ENCODE results near the gene SSH2.

SSH2 gene

GRCh38 chr17:29585080-29585751, 344.8 kb downstream of the SSH2 start:
- peak overlapping the region; percentile 67 for H3K4me3 Mint-ChIP-seq
- no peaks in the 10 kb centered on the region for H3K27me3 Mint-ChIP-seq
- H3K9me3 Mint-ChIP-seq: no peaks in the 10 kb centered on the region
- peaks cover 49% of the 10 kb centered on the region for H3K36me3 Mint-ChIP-seq (ENCODE audit: low read depth)
- intact Hi-C loops (cut with micrococcal nuclease): no loop called here
- peaks cover 70% of the 10 kb centered on the region for H3K4me1 Mint-ChIP-seq (ENCODE audit: low read depth)
- H3K27ac Mint-ChIP-seq: peak overlapping the region; percentile 81

GRCh38 chr17:29584452-29585079, 345.5 kb downstream of the SSH2 start:
- Mint-ChIP-seq H3K4me3 (peak overlapping the region; percentile 67), H3K27ac (peak overlapping the region; percentile 81), H3K4me1 (ENCODE audit: low read depth) (peaks cover 69% of the 10 kb centered on the region), H3K9me3 (no peaks in the 10 kb centered on the region), H3K27me3 (no peaks in the 10 kb centered on the region), H3K36me3 (ENCODE audit: low read depth) (peaks cover 56% of the 10 kb centered on the region)
- intact Hi-C loops (cut with micrococcal nuclease): no loop called here

DNA sequence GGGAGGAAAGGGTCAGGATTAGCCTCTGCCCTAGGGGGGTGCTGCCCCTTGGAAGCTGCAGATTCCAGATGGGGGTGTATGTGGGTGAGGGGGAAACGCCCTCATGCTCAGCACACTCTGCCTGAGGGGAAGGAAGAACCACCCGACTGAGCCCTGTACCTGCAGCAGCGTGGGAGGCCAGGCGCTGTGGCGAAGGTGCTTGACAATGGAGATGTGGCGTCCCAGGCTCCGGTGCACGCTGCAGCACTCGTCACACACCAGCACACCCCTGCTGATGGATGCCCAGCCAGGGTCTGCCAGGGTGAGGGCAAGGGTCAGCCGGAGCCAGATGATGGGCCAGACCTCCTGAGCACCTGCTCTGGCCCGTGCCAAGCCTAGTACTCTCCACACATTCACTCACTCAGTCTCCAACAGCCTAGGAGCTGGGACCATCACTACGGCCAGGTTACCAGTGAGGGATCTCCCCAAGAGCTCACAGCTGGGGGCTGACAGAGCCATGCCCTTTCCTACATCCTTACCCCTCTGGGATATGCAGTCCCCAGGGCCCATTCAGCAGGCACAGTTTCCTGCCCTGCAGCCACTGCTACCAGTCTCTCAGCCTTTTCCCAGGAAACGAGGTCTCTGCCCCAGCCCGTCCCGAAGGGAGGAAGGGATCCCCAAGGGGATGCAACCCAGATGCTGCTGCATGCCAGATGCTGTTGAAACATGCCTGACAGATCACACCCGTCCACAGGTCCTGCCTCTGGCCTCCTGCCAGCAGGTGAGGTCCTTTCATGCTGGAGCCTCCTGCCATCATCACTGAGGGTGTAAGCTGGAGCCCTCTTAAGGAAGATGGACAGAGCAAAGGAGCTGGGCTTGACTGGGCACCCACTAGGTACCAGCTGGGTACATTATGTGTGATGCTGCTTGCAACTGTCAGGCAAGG, 346.4 kb downstream of the SSH2 start:
- intact Hi-C loops (cut with micrococcal nuclease): no loop called here
- Mint-ChIP-seq H3K27ac (peak overlapping the region; percentile 81), H3K9me3 (no peaks in the 10 kb centered on the region), H3K36me3 (ENCODE audit: low read depth) (peaks cover 62% of the 10 kb centered on the region), H3K27me3 (no peaks in the 10 kb centered on the region), H3K4me1 (ENCODE audit: low read depth) (peaks cover 68% of the 10 kb centered on the region), H3K4me3 (no peak overlapping the region)

DNA sequence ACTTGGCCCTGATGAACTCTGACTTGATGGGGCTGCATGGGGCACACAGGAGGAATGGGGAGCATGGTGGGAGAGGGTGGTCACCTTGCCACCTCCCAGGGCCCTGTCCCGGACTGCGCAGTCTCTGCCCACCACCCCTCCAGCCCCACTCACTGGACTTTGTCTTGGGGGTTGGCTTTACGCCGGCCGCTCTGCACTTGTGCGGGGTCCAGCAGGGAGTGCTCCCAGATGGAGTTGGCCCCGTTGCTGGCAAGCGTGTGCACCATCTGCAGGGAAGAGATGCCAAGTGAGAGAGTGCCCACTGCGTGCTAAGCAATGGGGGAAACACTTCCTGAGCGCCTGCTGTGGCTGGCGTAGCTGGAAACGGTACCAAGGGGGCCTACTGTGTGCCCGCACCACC, 347.3 kb downstream of the SSH2 start:
- Mint-ChIP-seq H3K27me3 (no peaks in the 10 kb centered on the region), H3K27ac (no peak overlapping the region), H3K36me3 (ENCODE audit: low read depth) (peaks cover 64% of the 10 kb centered on the region), H3K4me1 (ENCODE audit: low read depth) (peaks cover 61% of the 10 kb centered on the region), H3K4me3 (no peak overlapping the region), H3K9me3 (no peaks in the 10 kb centered on the region)
- intact Hi-C loops (cut with micrococcal nuclease): no loop called here

DNA sequence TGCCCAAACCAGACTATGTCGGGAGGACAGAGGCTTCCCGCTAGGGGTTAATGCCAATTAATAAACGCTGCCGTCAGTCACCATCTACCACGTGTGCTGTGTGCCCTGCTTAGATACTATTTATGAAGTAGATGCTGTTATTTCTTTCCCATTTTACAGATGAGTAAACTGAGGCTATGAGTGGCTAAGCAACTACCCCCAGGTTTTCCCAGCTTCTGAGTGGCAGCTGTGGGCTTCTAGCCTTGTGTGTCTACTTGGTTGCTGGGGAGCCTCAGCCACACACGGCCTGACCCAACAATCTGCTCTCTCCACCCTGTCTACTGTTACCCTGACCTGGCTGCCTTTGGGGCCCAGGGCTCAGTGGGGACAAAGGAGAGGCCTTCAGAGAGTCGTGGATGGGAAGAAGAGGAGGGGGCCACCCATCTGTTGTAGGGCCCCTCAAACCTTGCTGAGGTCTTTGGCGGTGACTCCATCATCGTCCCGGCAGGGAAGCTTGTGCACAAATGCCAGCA, 347.7 kb downstream of the SSH2 start:
- intact Hi-C loops (cut with micrococcal nuclease): no loop called here
- no peak overlapping the region for H3K4me3 Mint-ChIP-seq
- no peaks in the 10 kb centered on the region for H3K9me3 Mint-ChIP-seq
- H3K27me3 Mint-ChIP-seq: no peaks in the 10 kb centered on the region
- H3K36me3 Mint-ChIP-seq (ENCODE audit: low read depth): peaks cover 69% of the 10 kb centered on the region
- H3K27ac Mint-ChIP-seq: no peak overlapping the region
- H3K4me1 Mint-ChIP-seq (ENCODE audit: low read depth): peaks cover 57% of the 10 kb centered on the region

DNA sequence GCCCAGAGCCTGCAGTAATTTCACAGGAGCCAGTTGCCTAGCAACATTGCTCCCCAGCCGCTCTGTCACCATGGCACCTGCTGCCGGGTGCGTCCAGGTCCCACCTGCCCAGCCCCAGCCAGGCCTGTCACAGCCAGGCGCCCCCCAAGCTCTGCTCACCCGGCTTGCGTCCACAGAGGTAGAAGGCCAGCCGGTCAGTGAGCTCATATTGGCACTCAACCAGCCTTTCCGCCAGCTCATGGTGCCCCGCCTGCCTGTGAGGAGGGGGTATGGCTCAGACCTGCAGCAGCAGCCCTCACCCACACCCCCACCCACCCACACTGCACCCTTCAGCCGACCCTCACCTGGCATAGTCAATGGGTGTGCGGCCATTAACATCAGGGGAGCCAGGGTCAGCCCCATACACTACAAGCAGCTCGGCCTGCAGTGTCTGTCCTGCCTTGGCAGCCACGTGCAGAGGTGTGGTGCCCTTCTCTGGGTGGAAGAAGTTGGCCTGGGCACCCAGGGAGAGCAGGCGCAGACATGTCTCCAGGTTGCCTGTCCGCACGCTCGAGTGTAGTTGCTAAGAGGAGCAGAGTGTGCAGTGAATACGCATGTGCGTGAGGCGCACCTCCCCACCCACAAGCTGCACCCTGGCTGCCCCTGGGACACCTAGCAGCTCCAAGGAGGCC, 348.3 kb downstream of the SSH2 start:
- H3K36me3 Mint-ChIP-seq (ENCODE audit: low read depth): peaks cover 75% of the 10 kb centered on the region
- intact Hi-C loops (cut with micrococcal nuclease): no loop called here
- no peak overlapping the region for H3K27ac Mint-ChIP-seq
- no peaks in the 10 kb centered on the region for H3K27me3 Mint-ChIP-seq
- peaks cover 51% of the 10 kb centered on the region for H3K4me1 Mint-ChIP-seq (ENCODE audit: low read depth)
- no peak overlapping the region for H3K4me3 Mint-ChIP-seq
- H3K9me3 Mint-ChIP-seq: no peaks in the 10 kb centered on the region

- Mint-ChIP-seq H3K27me3 (no peaks in the 10 kb centered on the region), H3K36me3 (ENCODE audit: low read depth) (peaks cover 91% of the 10 kb centered on the region), H3K4me1 (ENCODE audit: low read depth) (peaks cover 37% of the 10 kb centered on the region), H3K4me3 (no peak overlapping the region), H3K27ac (no peak overlapping the region), H3K9me3 (no peaks in the 10 kb centered on the region)
- intact Hi-C loops (cut with micrococcal nuclease): loop anchor here (1.0 kb wide), 1 partner anchor 12 kb away; no protein-coding TSS in a partner anchor
Observed at GRCh38 chr17:29579866-29580771, 349.9 kb downstream of the SSH2 start.

- intact Hi-C loops (cut with micrococcal nuclease): no loop called here
- H3K27ac Mint-ChIP-seq: no peak overlapping the region
- H3K36me3 Mint-ChIP-seq (ENCODE audit: low read depth): peaks cover 100% of the 10 kb centered on the region
Observed at GRCh38 chr17:29578626-29579485, 351.2 kb downstream of the SSH2 start.

GRCh38 chr17:29577385-29578211, 352.4 kb downstream of the SSH2 start:
- Mint-ChIP-seq H3K36me3 (ENCODE audit: low read depth) (peaks cover 99% of the 10 kb centered on the region), H3K27me3 (no peaks in the 10 kb centered on the region), H3K4me3 (no peak overlapping the region), H3K9me3 (no peaks in the 10 kb centered on the region), H3K27ac (no peak overlapping the region), H3K4me1 (ENCODE audit: low read depth) (peaks cover 28% of the 10 kb centered on the region)
- intact Hi-C loops (cut with micrococcal nuclease): no loop called here

More at GRCh38 chr17:29578626-29579485, 351.2 kb downstream of the SSH2 start:
- no peaks in the 10 kb centered on the region for H3K9me3 Mint-ChIP-seq
- H3K4me1 Mint-ChIP-seq (ENCODE audit: low read depth): peaks cover 33% of the 10 kb centered on the region
- no peaks in the 10 kb centered on the region for H3K27me3 Mint-ChIP-seq
- H3K4me3 Mint-ChIP-seq: no peak overlapping the region

GRCh38 chr17:29577001-29577370, 353.0 kb downstream of the SSH2 start:
- Mint-ChIP-seq H3K27ac (no peak overlapping the region), H3K4me1 (ENCODE audit: low read depth) (peaks cover 25% of the 10 kb centered on the region), H3K9me3 (no peaks in the 10 kb centered on the region), H3K36me3 (ENCODE audit: low read depth) (peaks cover 98% of the 10 kb centered on the region), H3K4me3 (no peak overlapping the region), H3K27me3 (no peaks in the 10 kb centered on the region)
- intact Hi-C loops (cut with micrococcal nuclease): no loop called here

GRCh38 chr17:29576214-29577000, 353.6 kb downstream of the SSH2 start:
- Mint-ChIP-seq H3K9me3 (no peaks in the 10 kb centered on the region), H3K4me1 (ENCODE audit: low read depth) (peaks cover 30% of the 10 kb centered on the region), H3K27ac (no peak overlapping the region), H3K4me3 (no peak overlapping the region), H3K36me3 (ENCODE audit: low read depth) (peaks cover 98% of the 10 kb centered on the region), H3K27me3 (no peaks in the 10 kb centered on the region)
- intact Hi-C loops (cut with micrococcal nuclease): no loop called here
